IMR-90 (cell line): ENCODE measurements around the gene TEDDM1. TPM values are rescaled to one million over a fixed set of nuclear protein-coding genes. Genes with fewer than 3 reads are reported as not detected.

ENCODE experiments used
- ATAC-seq: fragments of 200-7000 bp; cut with Tn5 transposase; 2 replicates; pipeline ENCODE4 v1.9.1; 2020; ENCODE audit warnings: low read depth, mild to moderate bottlenecking, moderate library complexity
- BruUV-seq: library from RNA; stranded (reverse); fragments of 400-500 nt; replicated peaks from 2 replicates; lab custom pipeline; 2021; lab: Mats Ljungman, UMichigan
- CTCF ChIA-PET: fragments of 300-600 bp; formaldehyde crosslinking; extraction: SDS; loops from one replicate; lab custom pipeline; 2021; ENCODE audit warnings: antibody characterized with exemption; lab: Yijun Ruan, JAX
- POLR2A ChIA-PET: fragments of 300-600 bp; sonication (Branson Sonifier 250); formaldehyde crosslinking; loops from one replicate; lab custom pipeline; 2022; ENCODE audit warnings: antibody characterized with exemption; ENCODE audit not compliant: unreplicated experiment; lab: Charles Lee
- DNase-seq: peaks from one replicate; pipeline ENCODE4 v3.0.0; 2013
- H2AFZ ChIP-seq: replicated peaks from 2 replicates; pipeline ENCODE3; 2013; ENCODE audit warnings: low read length, mild to moderate bottlenecking; ENCODE audit not compliant: poor library complexity
- H2AK5ac ChIP-seq: 2 replicates; pipeline ENCODE4 v1.6.1; 2013; ENCODE audit warnings: low read depth, low read length, inconsistent platforms
- H2AK9ac ChIP-seq: replicated peaks from 2 replicates; pipeline ENCODE3; 2013; ENCODE audit warnings: mild to moderate bottlenecking, low read depth, low read length, moderate library complexity; ENCODE audit not compliant: poor library complexity
- H2BK120ac ChIP-seq: 2 replicates; pipeline ENCODE4 v1.6.1; 2013; ENCODE audit warnings: low read depth, low read length, inconsistent platforms
- H2BK15ac ChIP-seq: 3 replicates; pipeline ENCODE4 v1.6.1; 2013; ENCODE audit warnings: low read depth, low read length, inconsistent platforms
- H2BK20ac ChIP-seq: 2 replicates; pipeline ENCODE4 v1.6.1; 2013; ENCODE audit warnings: low read depth, mild to moderate bottlenecking, inconsistent platforms, low read length, moderate library complexity
- H2BK5ac ChIP-seq: 2 replicates; pipeline ENCODE4 v1.6.1; 2013; ENCODE audit warnings: mild to moderate bottlenecking, low read depth, low read length, inconsistent platforms; ENCODE audit not compliant: poor library complexity, severe bottlenecking
- H3K14ac ChIP-seq: replicated peaks from 2 replicates; pipeline ENCODE4 v1.6.1; 2013; ENCODE audit warnings: low read depth, low read length, inconsistent platforms
- H3K18ac ChIP-seq: 2 replicates; pipeline ENCODE4 v1.6.1; 2013; ENCODE audit warnings: low read depth, low read length, control low read depth
- H3K23ac ChIP-seq: 2 replicates; pipeline ENCODE4 v1.6.1; 2013; ENCODE audit warnings: low read depth, low read length, inconsistent platforms
- H3K27ac ChIP-seq: 2 replicates; pipeline ENCODE4 v1.5.1; 2013; ENCODE audit warnings: mild to moderate bottlenecking, control low read depth, low read length; ENCODE audit not compliant: insufficient read depth
- H3K27me3 ChIP-seq: 2 replicates; pipeline ENCODE4 v1.6.1; 2013; ENCODE audit warnings: low read length; ENCODE audit not compliant: control insufficient read depth, insufficient read depth
- H3K36me3 ChIP-seq: 2 replicates; pipeline ENCODE4 v1.6.1; 2013; ENCODE audit warnings: low read length, mixed read lengths; ENCODE audit not compliant: control insufficient read depth, insufficient read depth
- H3K4ac ChIP-seq: 2 replicates; pipeline ENCODE4 v1.6.1; 2013; ENCODE audit warnings: low read depth, low read length, inconsistent platforms
- H3K4me1 ChIP-seq: 2 replicates; pipeline ENCODE4 v1.6.1; 2013; ENCODE audit warnings: low read length, mixed read lengths; ENCODE audit not compliant: control insufficient read depth, insufficient read depth
- H3K4me2 ChIP-seq: 2 replicates; pipeline ENCODE4 v1.6.1; 2013; ENCODE audit warnings: low read depth, mild to moderate bottlenecking, control low read depth, low read length, moderate library complexity
- H3K4me3 ChIP-seq: 2 replicates; pipeline ENCODE4 v1.5.1; 2013; ENCODE audit warnings: low read depth, mild to moderate bottlenecking, control low read depth, low read length, moderate library complexity; ENCODE audit not compliant: insufficient read depth
- H3K56ac ChIP-seq: 2 replicates; pipeline ENCODE4 v1.6.1; 2013; ENCODE audit warnings: low read length, inconsistent platforms; ENCODE audit not compliant: insufficient read depth; ENCODE audit errors: extremely low read depth
- H3K79me1 ChIP-seq, 2 experiments: 2 replicates each; pipeline ENCODE4 v1.6.1; 2013; ENCODE audit warnings: low read length in 2 of 2, inconsistent platforms in 1 of 2, low read depth in 1 of 2
- H3K9ac ChIP-seq: 2 replicates; pipeline ENCODE4 v1.6.1; 2013; ENCODE audit warnings: low read depth, low read length, control low read depth
- H3K9me1 ChIP-seq: 2 replicates; pipeline ENCODE4 v1.6.1; 2013; ENCODE audit warnings: low read length, inconsistent platforms; ENCODE audit not compliant: insufficient read depth
- H3K9me3 ChIP-seq: 2 replicates; pipeline ENCODE4 v1.6.1; 2013; ENCODE audit warnings: low read length; ENCODE audit not compliant: control insufficient read depth, insufficient read depth
- H4K20me1 ChIP-seq: 2 replicates; pipeline ENCODE4 v1.6.1; 2013; ENCODE audit warnings: low read length, inconsistent platforms; ENCODE audit not compliant: insufficient read depth
- H4K5ac ChIP-seq: 2 replicates; pipeline ENCODE4 v1.6.1; 2013; ENCODE audit warnings: mild to moderate bottlenecking, low read depth, low read length, control low read depth
- H4K8ac ChIP-seq, 2 experiments: 2 replicates each; pipeline ENCODE4 v1.6.1; 2013; ENCODE audit warnings: low read depth in 2 of 2, low read length in 2 of 2, control low read depth in 1 of 2, inconsistent platforms in 1 of 2
- H4K91ac ChIP-seq: 2 replicates; pipeline ENCODE4 v1.6.1; 2013; ENCODE audit warnings: low read depth, low read length, inconsistent platforms; ENCODE audit not compliant: insufficient read depth
- BHLHE40 ChIP-seq: fragments of 150-350 bp; IDR thresholded peaks from 2 replicates; pipeline ENCODE4 v1.6.1; 2016; ENCODE audit warnings: mild to moderate bottlenecking, low read depth, low read length
- CEBPB ChIP-seq: IDR thresholded peaks from 2 replicates; pipeline ENCODE4 v1.6.1; 2012; ENCODE audit warnings: low read depth, low read length, improper control_type of control experiment
- CHD1 ChIP-seq: IDR thresholded peaks from 2 replicates; pipeline ENCODE4 v1.6.1; 2012; ENCODE audit warnings: low read depth, low read length, improper control_type of control experiment
- CTCF ChIP-seq: conservative IDR thresholded peaks from 2 replicates; pipeline ENCODE4 v1.5.1; 2012; ENCODE audit warnings: mild to moderate bottlenecking, low read depth, low read length, improper control_type of control experiment
- ELK1 ChIP-seq: fragments of 150-350 bp; IDR thresholded peaks from 2 replicates; pipeline ENCODE4 v1.6.1; 2016; ENCODE audit warnings: low read depth, mild to moderate bottlenecking, low read length, moderate library complexity, borderline replicate concordance
- FOS ChIP-seq: fragments of 150-350 bp; IDR thresholded peaks from 2 replicates; pipeline ENCODE4 v1.6.1; 2016; ENCODE audit warnings: low read depth, low read length
- MAFK ChIP-seq: IDR thresholded peaks from 2 replicates; pipeline ENCODE4 v1.6.1; 2012; ENCODE audit warnings: low read depth, low read length, improper control_type of control experiment
- POLR2A ChIP-seq: IDR thresholded peaks from 2 replicates; pipeline ENCODE4 v1.6.1; 2012; ENCODE audit warnings: mild to moderate bottlenecking, low read depth, low read length
- RCOR1 ChIP-seq: IDR thresholded peaks from 2 replicates; pipeline ENCODE4 v1.6.1; 2012; ENCODE audit warnings: mild to moderate bottlenecking, low read length, improper control_type of control experiment; ENCODE audit not compliant: insufficient replicate concordance
- RFX5 ChIP-seq: IDR thresholded peaks from 2 replicates; pipeline ENCODE4 v1.8.0; 2012; ENCODE audit warnings: low read depth, mild to moderate bottlenecking, low read length, moderate library complexity
- WGBS, 2 experiments: methylation state at CpG; one replicate each; pipeline versions ENCODE4 v1.1.5 to v1.1.7; 2013; ENCODE audit warnings: missing lambda C conversion rate in 2 of 2; ENCODE audit not compliant: insufficient read length in 1 of 2; ENCODE audit errors: extremely low coverage in 2 of 2; 5-methylcytosine and 5-hydroxymethylcytosine counted together
- dilution Hi-C: fragments of 300-500 bp; cut with HindIII; formaldehyde crosslinking; loops from one replicate; pipeline ENCODE4 v1.14.3; 2018; ENCODE audit warnings: low sequenced_read_pairs; ENCODE audit not compliant: unreplicated experiment
- in situ Hi-C: fragments of 300-500 bp; cut with MboI; formaldehyde crosslinking; loops from 3 replicates; pipeline ENCODE4 v1.14.3; 2019; ENCODE audit warnings: low sequenced_read_pairs, inconsistent platforms, mixed read lengths
- intact Hi-C: fragments of 100-400 bp; cut with micrococcal nuclease; formaldehyde crosslinking; loops from 2 replicates; pipeline ENCODE4 v1.10.0; 2022
- polyA plus RNA-seq, 3 experiments: library from polyadenylated mRNA; depleted of rRNA; stranded (reverse); fragments of >200 nt; gene quantifications; 2 replicates each; pipeline ENCODE4 v1.2.3, GENCODE V29; 2012; ENCODE audit warnings: low replicate concordance in 1 of 3
- total RNA-seq: library from RNA; depleted of rRNA; stranded (reverse); fragments of >200 nt; gene quantifications from 2 replicates; pipeline ENCODE4 v1.2.3, GENCODE V29; 2012

The TEDDM1 gene
- total and polyA plus RNA-seq, 2 of the 4 experiments (the other 2 are of a cell fraction): not detected

GRCh38 chr1:182428043-182428442, 27.6 kb upstream of the TEDDM1 start:
- BruUV-seq: no TSS peak
- Histone ChIP-seq H3K27me3 (no peaks in the 10 kb centered on the region), H3K4ac (no peak overlapping the region), H2AFZ (no peak overlapping the region), H3K14ac (no peak overlapping the region), H3K79me1 (no peaks in the 10 kb centered on the region), H3K9me1 (no peaks in the 10 kb centered on the region), H4K91ac (no peak overlapping the region), H2BK15ac (no peak overlapping the region), H2AK5ac (no peak overlapping the region), H3K56ac (no peak overlapping the region), H2BK5ac (no peak overlapping the region), H3K27ac (no peak overlapping the region), H2AK9ac (no peak overlapping the region), H4K5ac (no peak overlapping the region), H3K18ac (no peak overlapping the region), H4K8ac (no peak overlapping the region), H2BK20ac (no peak overlapping the region), H3K4me3 (no peak overlapping the region), H3K4me1 (no peaks in the 10 kb centered on the region), H2BK120ac (no peak overlapping the region), H4K20me1 (no peaks in the 10 kb centered on the region), H3K4me2 (no peak overlapping the region), H3K9ac (no peak overlapping the region), H3K9me3 (no peaks in the 10 kb centered on the region), H3K23ac (no peak overlapping the region), H3K36me3 (no peaks in the 10 kb centered on the region)
- dilution Hi-C loops: no loop called here
- intact Hi-C loops: no loop called here
- ATAC-seq: no peak
- ChIA-PET CTCF (no interaction called here), POLR2A (no interaction called here)
- TF ChIP-seq CHD1: no peak
- no peak for TF ChIP-seq RFX5
- no peak for TF ChIP-seq MAFK
- no peak for TF ChIP-seq ELK1
- TF ChIP-seq RCOR1: no peak
- TF ChIP-seq CEBPB: no peak
- TF ChIP-seq FOS: no peak
- no peak for TF ChIP-seq POLR2A
- TF ChIP-seq BHLHE40: no peak
- no peak for TF ChIP-seq CTCF
- no CpG with 5 or more reads among the region's 2 CpGs for WGBS, 2 experiments
- in situ Hi-C loops: no loop called here
- no peak for DNase-seq
